SK-N-SH (cell line): ENCODE data around the gene NRN1L.

Source experiments
- CTCF ChIP-seq: fragments of 200-600 bp; sonication (generic); IDR thresholded peaks from 2 replicates; pipeline ENCODE4 v1.6.1; 2017; ENCODE audit warnings: antibody characterized with exemption, mild to moderate bottlenecking, moderate library complexity
- SIN3A ChIP-seq: IDR thresholded peaks from 2 replicates; pipeline ENCODE4 v1.6.1; 2012; ENCODE audit warnings: low read depth, mild to moderate bottlenecking, low read length, moderate library complexity, borderline replicate concordance

- TF ChIP-seq SIN3A (no peak), CTCF (no peak)
Measured at GRCh38 chr16:67902831-67903230, 18.1 kb downstream of the NRN1L start.
